ENCODE data around the gene BTNL2. TPM values are rescaled to one million over a fixed set of nuclear protein-coding genes. Genes with fewer than 3 reads are reported as not detected.
"Not testable (repeated sequence)": the region's sequence is repeated elsewhere in the genome, so short reads cannot be mapped to it uniquely, and the experiment has no call there.

BTNL2 gene
- total RNA-seq, 1 donor from 2014 or later = not detected

- H3K4me1 Mint-ChIP-seq = no peaks in the 10 kb centered on the region
- DNase-seq (ENCODE audit: low spot score in 2 of 2, unreplicated experiment in 2 of 2) = no peak
- TF ChIP-seq, protein P1, sequence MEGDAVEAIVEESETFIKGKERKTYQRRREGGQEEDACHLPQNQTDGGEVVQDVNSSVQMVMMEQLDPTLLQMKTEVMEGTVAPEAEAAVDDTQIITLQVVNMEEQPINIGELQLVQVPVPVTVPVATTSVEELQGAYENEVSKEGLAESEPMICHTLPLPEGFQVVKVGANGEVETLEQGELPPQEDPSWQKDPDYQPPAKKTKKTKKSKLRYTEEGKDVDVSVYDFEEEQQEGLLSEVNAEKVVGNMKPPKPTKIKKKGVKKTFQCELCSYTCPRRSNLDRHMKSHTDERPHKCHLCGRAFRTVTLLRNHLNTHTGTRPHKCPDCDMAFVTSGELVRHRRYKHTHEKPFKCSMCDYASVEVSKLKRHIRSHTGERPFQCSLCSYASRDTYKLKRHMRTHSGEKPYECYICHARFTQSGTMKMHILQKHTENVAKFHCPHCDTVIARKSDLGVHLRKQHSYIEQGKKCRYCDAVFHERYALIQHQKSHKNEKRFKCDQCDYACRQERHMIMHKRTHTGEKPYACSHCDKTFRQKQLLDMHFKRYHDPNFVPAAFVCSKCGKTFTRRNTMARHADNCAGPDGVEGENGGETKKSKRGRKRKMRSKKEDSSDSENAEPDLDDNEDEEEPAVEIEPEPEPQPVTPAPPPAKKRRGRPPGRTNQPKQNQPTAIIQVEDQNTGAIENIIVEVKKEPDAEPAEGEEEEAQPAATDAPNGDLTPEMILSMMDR (IDR thresholded peaks at IDR 0.05; ENCODE audit: unreplicated experiment) = no peak
- H3K36me3 Mint-ChIP-seq = peaks cover 4% of the 10 kb centered on the region
- no peak overlapping the region for H3K27ac Mint-ChIP-seq
- H3K9me3 Mint-ChIP-seq = peaks cover 12% of the 10 kb centered on the region
- no peak overlapping the region for H3K4me3 Mint-ChIP-seq
- H3K27me3 Mint-ChIP-seq (ENCODE audit: low read depth) = peaks cover 23% of the 10 kb centered on the region
Measured at GRCh38 chr6:32367644-32368043, 39.3 kb downstream of the BTNL2 start.

- peaks cover 21% of the 10 kb centered on the region for H3K27me3 Mint-ChIP-seq (ENCODE audit: low read depth)
- H3K9me3 Mint-ChIP-seq; H3K36me3 Mint-ChIP-seq; H3K4me1 Mint-ChIP-seq; H3K4me3 Mint-ChIP-seq; H3K27ac Mint-ChIP-seq; DNase-seq (ENCODE audit: low spot score in 2 of 2, unreplicated experiment in 2 of 2): not testable (repeated sequence)
Measured at GRCh38 chr6:32359225-32359624, 47.8 kb downstream of the BTNL2 start.

DNA sequence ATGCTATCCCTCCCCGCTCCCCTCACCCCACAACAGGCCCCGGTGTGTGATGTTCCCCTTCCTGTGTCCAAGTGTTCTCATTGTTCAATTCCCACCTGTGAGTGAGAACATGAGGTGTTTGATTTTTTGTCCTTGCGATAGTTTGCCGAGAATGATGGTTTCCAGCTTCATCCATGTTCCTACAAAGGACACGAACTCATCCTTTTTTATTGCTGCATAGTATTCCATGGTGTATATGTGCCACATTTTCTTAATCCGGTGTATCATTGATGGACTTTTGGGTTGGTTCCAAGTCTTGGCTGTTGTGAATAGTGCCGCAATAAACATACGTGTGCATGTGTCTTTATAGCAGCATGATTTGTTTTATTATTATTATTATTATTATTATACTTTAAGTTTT lies 48.4 kb downstream of the BTNL2 start:
- H3K4me1 Mint-ChIP-seq; H3K36me3 Mint-ChIP-seq; H3K4me3 Mint-ChIP-seq; DNase-seq (ENCODE audit: low spot score in 2 of 2, unreplicated experiment in 2 of 2); H3K27ac Mint-ChIP-seq; H3K9me3 Mint-ChIP-seq: not testable (repeated sequence)
- peaks cover 16% of the 10 kb centered on the region for H3K27me3 Mint-ChIP-seq (ENCODE audit: low read depth)

GRCh38 chr6:32355018-32355417 lies 52.0 kb downstream of the BTNL2 start:
- H3K27ac Mint-ChIP-seq = no peak overlapping the region
- H3K4me3 Mint-ChIP-seq = no peak overlapping the region
- no peak for DNase-seq (ENCODE audit: low spot score in 2 of 2, unreplicated experiment in 2 of 2)
- no peaks in the 10 kb centered on the region for H3K4me1 Mint-ChIP-seq
- TF ChIP-seq, protein P1 (IDR thresholded peaks at IDR 0.05; ENCODE audit: unreplicated experiment) = no peak
- peaks cover 9% of the 10 kb centered on the region for H3K9me3 Mint-ChIP-seq
- H3K36me3 Mint-ChIP-seq = peaks cover 3% of the 10 kb centered on the region
- peaks cover under 1% of the 10 kb centered on the region for H3K27me3 Mint-ChIP-seq (ENCODE audit: low read depth)

DNA sequence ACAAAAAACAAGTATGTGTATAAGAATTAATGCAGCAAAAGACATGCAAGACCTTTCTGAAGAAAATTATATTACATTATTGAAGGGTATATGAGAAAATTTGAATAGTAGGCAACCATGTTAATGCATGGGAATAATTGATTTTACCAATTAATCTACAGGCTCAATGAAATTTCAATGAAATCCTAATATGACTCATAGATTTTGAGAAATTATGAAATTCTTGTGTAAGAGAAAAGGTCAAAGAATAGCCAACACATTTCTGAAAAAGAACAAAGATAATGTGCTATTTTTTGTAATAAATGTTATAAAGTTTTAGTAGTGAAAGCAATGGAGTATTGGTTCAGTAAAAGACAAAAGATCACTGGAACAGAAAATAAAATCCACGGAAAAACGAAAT lies 53.6 kb downstream of the BTNL2 start:
- peaks cover 3% of the 10 kb centered on the region for H3K36me3 Mint-ChIP-seq
- H3K27ac Mint-ChIP-seq = no peak overlapping the region
- no peaks in the 10 kb centered on the region for H3K4me1 Mint-ChIP-seq
- H3K4me3 Mint-ChIP-seq = no peak overlapping the region
- peaks cover 4% of the 10 kb centered on the region for H3K27me3 Mint-ChIP-seq (ENCODE audit: low read depth)
- TF ChIP-seq, protein P1 (IDR thresholded peaks at IDR 0.05; ENCODE audit: unreplicated experiment) = no peak
- no peak for DNase-seq (ENCODE audit: low spot score in 2 of 2, unreplicated experiment in 2 of 2)
- H3K9me3 Mint-ChIP-seq = peaks cover 9% of the 10 kb centered on the region

Other genes starting within 250 kb of the BTNL2 start
- gene EGFL8, start 242.6 kb downstream of the BTNL2 start, total RNA-seq = 45.7 to 48.3 TPM (median 45.7 TPM) in 3 replicates
- gene AGPAT1, start 231.1 kb downstream of the BTNL2 start, total RNA-seq = 63.2 to 69.0 TPM (median 64.6 TPM) in 3 replicates
- gene RNF5, start 228.8 kb downstream of the BTNL2 start, total RNA-seq = 60.7 to 62.8 TPM (median 62.1 TPM) in 3 replicates
- gene AGER, start 222.9 kb downstream of the BTNL2 start, total RNA-seq = 23.7 to 28.1 TPM (median 27.5 TPM) in 3 replicates
- 236 to 250 TPM (median 246 TPM) in 3 replicates for gene PBX2, start 217.0 kb downstream of the BTNL2 start, total RNA-seq
- gene GPSM3, start 214.5 kb downstream of the BTNL2 start, total RNA-seq = 7.6 to 10.1 TPM (median 8.6 TPM) in 3 replicates
- 2.3 to 2.6 TPM (median 2.5 TPM) in 3 replicates for gene NOTCH4, start 183.1 kb downstream of the BTNL2 start, total RNA-seq
- gene TSBP1, start 35.3 kb downstream of the BTNL2 start, total RNA-seq = not detected in 3 replicates
- not detected in 3 replicates for gene HLA-DRA, start 32.7 kb upstream of the BTNL2 start, total RNA-seq
- 0.77 to 1.2 TPM (median 0.87 TPM) in 3 replicates for gene HLA-DRB5, start 123.1 kb upstream of the BTNL2 start, total RNA-seq
- 4.5 to 5.4 TPM (median 5.3 TPM) in 3 replicates for gene HLA-DRB1, start 182.7 kb upstream of the BTNL2 start, total RNA-seq
- not detected in 3 replicates for gene HLA-DQA1, start 230.2 kb upstream of the BTNL2 start, total RNA-seq

Data from mesothelial cell of epicardium (in vitro differentiated cells).